K562 (cell line): ENCODE measurements around the gene TBX6. TPM values are rescaled to one million over a fixed set of nuclear protein-coding genes. Genes with fewer than 3 reads are reported as not detected.

ENCODE experiments used
- CBX2 ChIP-seq: fragments of 200-600 bp; sonication (generic); IDR thresholded peaks from one replicate; pipeline ENCODE4 v1.6.1; 2012; ENCODE audit warnings: mild to moderate bottlenecking, low read length, inconsistent platforms; ENCODE audit not compliant: insufficient read depth, poor library complexity, severe bottlenecking
- CREB1 ChIP-seq, 2 experiments: sonication (generic) in 1 of 2; formaldehyde crosslinking in 1 of 2; IDR thresholded peaks; 2 replicates each; pipeline versions ENCODE4 v1.6.1 to v1.8.0; 2012 to 2022; ENCODE audit warnings: inconsistent platforms in 1 of 2, mild to moderate bottlenecking in 1 of 2, missing genetic modification reagents in 1 of 2, moderate library complexity in 1 of 2
- E4F1 ChIP-seq: fragments of 250-450 bp; sonication (Bioruptor Pico); IDR thresholded peaks from 2 replicates; pipeline ENCODE4 v1.5.0; 2021; ENCODE audit warnings: mild to moderate bottlenecking, borderline replicate concordance
- ELF2 ChIP-seq: fragments of 250-450 bp; sonication (Bioruptor Pico); IDR thresholded peaks from 2 replicates; pipeline ENCODE4 v1.5.0; 2021; ENCODE audit warnings: mild to moderate bottlenecking
- GABPA ChIP-seq: fragments of 200-800 bp; sonication (Bioruptor generic); conservative IDR thresholded peaks from 2 replicates; pipeline ENCODE4 v1.6.1; 2016; ENCODE audit warnings: low read depth, missing genetic modification characterization, missing compliant biosample characterization
- HMG20A ChIP-seq: fragments of 450-650 bp; formaldehyde crosslinking; conservative IDR thresholded peaks from 2 replicates; pipeline ENCODE4 v1.4.0; 2020; ENCODE audit warnings: mild to moderate bottlenecking, mixed read lengths
- MAFG ChIP-seq: fragments of 450-650 bp; conservative IDR thresholded peaks from 2 replicates; pipeline ENCODE4 v1.6.1; 2016; ENCODE audit warnings: missing genetic modification characterization, missing compliant biosample characterization
- NELFE ChIP-seq: IDR thresholded peaks from 2 replicates; pipeline ENCODE4 v1.6.1; 2011; ENCODE audit warnings: mild to moderate bottlenecking; ENCODE audit not compliant: insufficient read depth, insufficient read length
- NFRKB ChIP-seq: fragments of 450-650 bp; IDR thresholded peaks from 2 replicates; pipeline ENCODE4 v1.6.1; 2016; ENCODE audit warnings: low read depth
- PHB2 ChIP-seq: fragments of 450-650 bp; IDR thresholded peaks from 2 replicates; pipeline ENCODE4 v1.6.1; 2017; ENCODE audit warnings: low read depth
- RAD51 ChIP-seq: fragments of 450-650 bp; IDR thresholded peaks from 2 replicates; pipeline ENCODE4 v1.7.1; 2016; ENCODE audit warnings: low read depth, mild to moderate bottlenecking, borderline replicate concordance
- RCOR1 ChIP-seq, 2 experiments: IDR thresholded peaks; 2 replicates each; pipeline ENCODE4 v1.6.1; 2012; ENCODE audit warnings: low read depth in 2 of 2, low read length in 2 of 2, borderline replicate concordance in 1 of 2, improper control_type of control experiment in 1 of 2
- SAFB ChIP-seq: fragments of 200-400 bp; formaldehyde crosslinking; IDR thresholded peaks from 2 replicates; pipeline ENCODE4 v1.6.1; 2017; ENCODE audit warnings: low read depth, low read length, borderline replicate concordance
- SIN3B ChIP-seq: fragments of 450-650 bp; IDR thresholded peaks from 2 replicates; pipeline ENCODE4 v1.6.1; 2017; ENCODE audit warnings: low read depth, mild to moderate bottlenecking, moderate library complexity
- SLC30A9 ChIP-seq: fragments of 250-450 bp; sonication (Bioruptor Pico); IDR thresholded peaks from 2 replicates; pipeline ENCODE4 v1.8.0; 2022; ENCODE audit warnings: mild to moderate bottlenecking, moderate library complexity
- SMARCC2 ChIP-seq: fragments of 450-650 bp; IDR thresholded peaks from 2 replicates; pipeline ENCODE4 v1.6.1; 2017; ENCODE audit warnings: antibody characterized with exemption, moderate library complexity, mild to moderate bottlenecking, low read depth
- SNIP1 ChIP-seq: fragments of 450-650 bp; IDR thresholded peaks from 2 replicates; pipeline ENCODE4 v1.7.1; 2017; ENCODE audit warnings: low read depth, mild to moderate bottlenecking
- ZNF24 ChIP-seq: fragments of 450-650 bp; IDR thresholded peaks from 2 replicates; pipeline ENCODE4 v1.6.1; 2016
- ZNF41 ChIP-seq: fragments of 250-450 bp; sonication (Bioruptor Pico); conservative IDR thresholded peaks from 2 replicates; pipeline ENCODE4 v1.4.0; 2020; ENCODE audit warnings: mild to moderate bottlenecking
- polyA plus RNA-seq, 8 experiments: library from polyadenylated mRNA; depleted of rRNA in 4 of 8; stranded (reverse) in 5 of 8; unstranded in 3 of 8; fragments of >200 nt; fragmentation: Nextera tagmentation in 2 of 8; fragmentation: Illumina TruSeq in 1 of 8; extraction: Ambion mirVana in 2 of 8; extraction: Trizol in 1 of 8; gene quantifications; 2 replicates each; pipeline versions ENCODE4 v1.2.1 to v1.2.3, GENCODE V29; 2011 to 2014; ENCODE audit warnings: inconsistent platforms in 1 of 8, missing spikeins in 1 of 8
- total RNA-seq, 7 experiments: library from RNA; depleted of rRNA in 6 of 7; stranded (reverse); fragments of >200 nt in 6 of 7; fragmentation: Illumina TruSeq in 2 of 7; extraction: Trizol in 2 of 7; gene quantifications; 2 replicates each; pipeline versions ENCODE4 v1.2.1 to v1.2.3, GENCODE V29; 2011 to 2021; ENCODE audit warnings: low replicate concordance in 1 of 7
- TF ChIP-seq, protein P1 (sequence below): IDR thresholded peaks from 3 replicates; pipeline ENCODE4 v1.6.1; 2011; ENCODE audit warnings: borderline replicate concordance, mild to moderate bottlenecking, moderate library complexity; ENCODE audit not compliant: insufficient read length; ENCODE audit errors: extremely low read depth
- TF ChIP-seq, protein P2 (sequence below), 2 experiments: fragments of 450-650 bp in 1 of 2; sonication (generic) in 1 of 2; formaldehyde crosslinking in 1 of 2; IDR thresholded peaks in 1 of 2; conservative IDR thresholded peaks in 1 of 2; 2 replicates each; pipeline versions ENCODE4 v1.6.1 to v1.8.1; 2016 to 2023; ENCODE audit warnings: mild to moderate bottlenecking in 2 of 2, moderate library complexity in 2 of 2, inconsistent platforms in 1 of 2, missing genetic modification reagents in 1 of 2

Gene TBX6
- total and polyA plus RNA-seq, 9 of the 15 experiments (the other 6 are each of a cell fraction or from before 2014, with no cell fraction given): 0.07 to 0.58 (median 0.11) TPM; not detected in 2

GRCh38 chr16:30063893-30064728, 27.6 kb downstream of the TBX6 start (continued):
- TF ChIP-seq NELFE (no peak), HMG20A (CRISPR knock-in tag) (no peak), ZNF24 (no peak), ZNF41 (no peak), ELF2 (CRISPR knock-in tag) (no peak), SMARCC2 (no peak), CBX2 (no peak), E4F1 (CRISPR knock-in tag) (no peak), SLC30A9 (CRISPR knock-in tag) (no peak), SNIP1 (no peak), PHB2 (no peak), RCOR1 (IDR thresholded peaks at IDR 0.05; ENCODE audit: borderline replicate concordance in 1 of 2, low read depth in 2 of 2, low read length in 2 of 2) (peak in 1 of 2 experiments; percentile 4; a peak in 1 of 4 replicates), RAD51 (peak; percentile 88), NFRKB (peak; percentile 66; the same call in 1 of the 2 replicates), CREB1 (IDR thresholded peaks at IDR 0.05) (0 out of 2 replicates have a peak, but pooled peaks have one; percentile 16), CREB1 (CRISPR knock-in tag; IDR thresholded peaks at IDR 0.05) (no peak), MAFG (tag) (no peak), SIN3B (no peak), GABPA (tag) (no peak), SAFB (no peak)
- TF ChIP-seq, protein P1, sequence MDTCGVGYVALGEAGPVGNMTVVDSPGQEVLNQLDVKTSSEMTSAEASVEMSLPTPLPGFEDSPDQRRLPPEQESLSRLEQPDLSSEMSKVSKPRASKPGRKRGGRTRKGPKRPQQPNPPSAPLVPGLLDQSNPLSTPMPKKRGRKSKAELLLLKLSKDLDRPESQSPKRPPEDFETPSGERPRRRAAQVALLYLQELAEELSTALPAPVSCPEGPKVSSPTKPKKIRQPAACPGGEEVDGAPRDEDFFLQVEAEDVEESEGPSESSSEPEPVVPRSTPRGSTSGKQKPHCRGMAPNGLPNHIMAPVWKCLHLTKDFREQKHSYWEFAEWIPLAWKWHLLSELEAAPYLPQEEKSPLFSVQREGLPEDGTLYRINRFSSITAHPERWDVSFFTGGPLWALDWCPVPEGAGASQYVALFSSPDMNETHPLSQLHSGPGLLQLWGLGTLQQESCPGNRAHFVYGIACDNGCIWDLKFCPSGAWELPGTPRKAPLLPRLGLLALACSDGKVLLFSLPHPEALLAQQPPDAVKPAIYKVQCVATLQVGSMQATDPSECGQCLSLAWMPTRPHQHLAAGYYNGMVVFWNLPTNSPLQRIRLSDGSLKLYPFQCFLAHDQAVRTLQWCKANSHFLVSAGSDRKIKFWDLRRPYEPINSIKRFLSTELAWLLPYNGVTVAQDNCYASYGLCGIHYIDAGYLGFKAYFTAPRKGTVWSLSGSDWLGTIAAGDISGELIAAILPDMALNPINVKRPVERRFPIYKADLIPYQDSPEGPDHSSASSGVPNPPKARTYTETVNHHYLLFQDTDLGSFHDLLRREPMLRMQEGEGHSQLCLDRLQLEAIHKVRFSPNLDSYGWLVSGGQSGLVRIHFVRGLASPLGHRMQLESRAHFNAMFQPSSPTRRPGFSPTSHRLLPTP: no peak
- TF ChIP-seq, protein P2, sequence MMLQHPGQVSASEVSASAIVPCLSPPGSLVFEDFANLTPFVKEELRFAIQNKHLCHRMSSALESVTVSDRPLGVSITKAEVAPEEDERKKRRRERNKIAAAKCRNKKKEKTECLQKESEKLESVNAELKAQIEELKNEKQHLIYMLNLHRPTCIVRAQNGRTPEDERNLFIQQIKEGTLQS (IDR thresholded peaks at IDR 0.05): no peak
- TF ChIP-seq, protein P2 (CRISPR knock-in tag; conservative IDR thresholded peaks at IDR 0.05): no peak
